A673 (cell line): ENCODE measurements around the gene SHROOM3.

ENCODE experiments used
- CTCF ChIP-seq: fragments of 300-800, 200-600 bp; sonication (generic); conservative IDR thresholded peaks from 2 replicates; pipeline ENCODE4 v1.5.1; 2017; ENCODE audit warnings: low read depth, mild to moderate bottlenecking, antibody characterized with exemption, low read length, moderate library complexity, mixed read lengths
- EZH2 ChIP-seq: fragments of 200-600 bp; sonication (generic); IDR thresholded peaks from 2 replicates; pipeline ENCODE4 v1.6.1; 2017; ENCODE audit warnings: borderline replicate concordance, low read depth, mild to moderate bottlenecking, mixed read lengths, antibody characterized with exemption, low read length; ENCODE audit not compliant: poor library complexity, severe bottlenecking

- no peak for TF ChIP-seq CTCF
- no peak for TF ChIP-seq EZH2
Measured at GRCh38 chr4:76596713-76597112, 161.7 kb downstream of the SHROOM3 start.
